ENCODE measurements around the gene DUSP28.

GRCh38 chr2:240604291-240604938 lies 44.3 kb downstream of the DUSP28 start:
- TF ChIP-seq CTCF (conservative IDR thresholded peaks at IDR 0.05; ENCODE audit: low read depth, low read length) (no peak), EZH2 (IDR thresholded peaks at IDR 0.05; ENCODE audit: borderline replicate concordance, low read depth, low read length, poor library complexity, severe bottlenecking) (no peak)

Measured in A673 (cell line).